Fibroblast of villous mesenchyme (primary cell): ENCODE results near the gene COA1. TPM values are rescaled to one million over a fixed set of nuclear protein-coding genes. Genes with fewer than 3 reads are reported as not detected.
A peak's percentile ranks its signal among the peaks of the same experiment; 100 is the strongest.
"Not testable (repeated sequence)": the region's sequence is repeated elsewhere in the genome, so short reads cannot be mapped to it uniquely, and the experiment has no call there.

Experiments
- DNase-seq: peaks from one replicate; pipeline ENCODE4 v3.0.0-alpha.2; 2010; ENCODE audit warnings: low read depth
- H3K4me3 ChIP-seq: 2 replicates; pipeline ENCODE4 v1.5.1; 2011; ENCODE audit warnings: low read depth, mild to moderate bottlenecking, low read length
- CTCF ChIP-seq: IDR thresholded peaks from 2 replicates; pipeline ENCODE4 v1.5.1; 2012; ENCODE audit warnings: low read depth, mild to moderate bottlenecking, low read length; ENCODE audit not compliant: insufficient read depth
- total RNA-seq: library from RNA; depleted of rRNA; stranded (reverse); fragments of >200 nt; gene quantifications from 2 replicates; pipeline ENCODE4 v1.2.3, GENCODE V29; 2012

The COA1 gene
- total RNA-seq, 1 donor: 41.5 TPM

- no peak for TF ChIP-seq CTCF
- no peak for DNase-seq
- no peak overlapping the region for H3K4me3 ChIP-seq
Observed at GRCh38 chr7:43686991-43687390, 42.3 kb downstream of the COA1 start.

- H3K4me3 ChIP-seq: no peak overlapping the region
- TF ChIP-seq CTCF: no peak
- no peak for DNase-seq
Observed at GRCh38 chr7:43680736-43681135, 48.6 kb downstream of the COA1 start.

- TF ChIP-seq CTCF: no peak
- H3K4me3 ChIP-seq: no peak overlapping the region
- no peak for DNase-seq
Observed at GRCh38 chr7:43679210-43680068, 49.9 kb downstream of the COA1 start.

- no peak for TF ChIP-seq CTCF
- no peak overlapping the region for H3K4me3 ChIP-seq
- no peak for DNase-seq
Observed at GRCh38 chr7:43678315-43678714, 51.0 kb downstream of the COA1 start.

GRCh38 chr7:43677864-43678263 lies 51.5 kb downstream of the COA1 start:
- no peak for DNase-seq
- TF ChIP-seq CTCF: no peak
- H3K4me3 ChIP-seq: no peak overlapping the region

GRCh38 chr7:43674559-43675436 lies 54.5 kb downstream of the COA1 start:
- TF ChIP-seq CTCF: no peak
- DNase-seq: peak; percentile 75
- H3K4me3 ChIP-seq: no peak overlapping the region

- not testable (repeated sequence) for H3K4me3 ChIP-seq
- peak; percentile 51 for DNase-seq
Observed at GRCh38 chr7:43673243-43673976, 55.9 kb downstream of the COA1 start.
